Omental fat pad (tissue), 4 donors: Measurements from ENCODE around the gene UBE2J2. TPM values are rescaled to one million over a fixed set of nuclear protein-coding genes. Genes with fewer than 3 reads are reported as not detected.
"Not testable (repeated sequence)": the region's sequence is repeated elsewhere in the genome, so short reads cannot be mapped to it uniquely, and the experiment has no call there.

ENCODE experiments used
- ATAC-seq: fragments of 150-250 bp; one replicate; pipeline ENCODE4 v1.9.1; 2016; ENCODE audit warnings: mild to moderate bottlenecking, moderate library complexity; ENCODE audit not compliant: low FRiP score
- DNase-seq: peaks from one replicate; pipeline ENCODE4 v3.0.0-alpha.2; 2019; ENCODE audit warnings: low spot score
- CTCF ChIP-seq, 3 donors: fragments of 450-650 bp; IDR thresholded peaks; one replicate each; pipeline ENCODE4 v1.5.1; 2016 to 2017; ENCODE audit warnings: antibody characterized with exemption in 3 of 3, mild to moderate bottlenecking in 3 of 3, moderate library complexity in 2 of 3
- total RNA-seq, 4 donors: library from RNA; depleted of rRNA; stranded (reverse); fragments of >200 nt; gene quantifications; one replicate each; pipeline ENCODE4 v1.1.0, GENCODE V29; 2016

UBE2J2 gene
- total RNA-seq, 4 donors from 2014 or later = 30.4 to 50.3 (median 42.9) TPM

- no peak for TF ChIP-seq CTCF (IDR thresholded peaks at IDR 0.05)
- ATAC-seq (no peak), DNase-seq (no peak)
Observed at GRCh38 chr1:1318777-1319645, 45.4 kb upstream of the UBE2J2 start.

- no peak for TF ChIP-seq CTCF (IDR thresholded peaks at IDR 0.05)
- peak; percentile 76 for ATAC-seq
- DNase-seq = peak; percentile 44
Observed at GRCh38 chr1:1318131-1318652, 44.5 kb upstream of the UBE2J2 start.

GRCh38 chr1:1317420-1317819 is 43.8 kb upstream of the UBE2J2 start:
- ATAC-seq = no peak
- DNase-seq = no peak
- no peak for TF ChIP-seq CTCF (IDR thresholded peaks at IDR 0.05)

- DNase-seq = not testable (repeated sequence)
Observed at GRCh38 chr1:1316199-1316598, 42.5 kb upstream of the UBE2J2 start.

GRCh38 chr1:1315435-1315954 is 41.8 kb upstream of the UBE2J2 start:
- no peak for DNase-seq
- ATAC-seq = no peak
- TF ChIP-seq CTCF (IDR thresholded peaks at IDR 0.05) = no peak

More at GRCh38 chr1:1316199-1316598, 42.5 kb upstream of the UBE2J2 start:
- not testable (repeated sequence) for ATAC-seq

- no peak for TF ChIP-seq CTCF (IDR thresholded peaks at IDR 0.05)
- no peak for ATAC-seq
- no peak for DNase-seq
Observed at GRCh38 chr1:1314678-1315335, 41.2 kb upstream of the UBE2J2 start.

GRCh38 chr1:1314237-1314586 is 40.6 kb upstream of the UBE2J2 start:
- no peak for DNase-seq
- no peak for ATAC-seq
- TF ChIP-seq CTCF (IDR thresholded peaks at IDR 0.05) = no peak
